Gastrocnemius medialis (tissue), 4 donors: Measurements from ENCODE around the gene JAM3. TPM values are rescaled to one million over a fixed set of nuclear protein-coding genes. Genes with fewer than 3 reads are reported as not detected.

Experiments used
- ATAC-seq, 2 donors: fragments of 150-250 bp; one replicate each; pipeline ENCODE4 v1.9.1; 2016
- DNase-seq, 2 donors: peaks; one replicate each; pipeline ENCODE4 v3.0.0-alpha.2; 2019
- H3K27ac ChIP-seq, 4 donors: fragments of 200-600 bp; sonication (generic); 1 replicate in 1 of 4; 2 replicates in 3 of 4; pipeline ENCODE4 v1.5.1; 2016 to 2018; ENCODE audit warnings: mild to moderate bottlenecking in 2 of 4, moderate library complexity in 1 of 4
- H3K27me3 ChIP-seq, 3 donors: fragments of 200-600 bp; sonication (generic) in 2 of 3; 1 replicate in 1 of 3; 2 replicates in 2 of 3; pipeline versions ENCODE4 v1.5.1 to v1.6.0; 2016 to 2019; ENCODE audit warnings: mild to moderate bottlenecking in 1 of 3, moderate library complexity in 1 of 3
- H3K36me3 ChIP-seq, 2 donors: fragments of 200-600 bp; sonication (generic) in 1 of 2; one replicate each; pipeline ENCODE4 v1.5.1; 2017 to 2018
- H3K4me1 ChIP-seq, 2 donors: fragments of 200-600 bp; sonication (generic) in 1 of 2; one replicate each; pipeline ENCODE4 v1.5.1; 2016 to 2017; ENCODE audit warnings: mild to moderate bottlenecking in 2 of 2
- H3K4me3 ChIP-seq, 4 donors: fragments of 200-600 bp; sonication (generic) in 3 of 4; 1 replicate in 1 of 4; 2 replicates in 3 of 4; pipeline ENCODE4 v1.5.1; 2016 to 2019; ENCODE audit warnings: mild to moderate bottlenecking in 2 of 4
- H3K9me3 ChIP-seq, 3 donors: fragments of 200-600 bp; sonication (generic) in 2 of 3; 1 replicate in 1 of 3; 2 replicates in 2 of 3; pipeline ENCODE4 v1.5.1; 2016 to 2019
- CTCF ChIP-seq, 5 experiments: fragments of 450-650 bp in 3 of 5; fragments of 200-600 bp in 2 of 5; sonication (generic) in 2 of 5; IDR thresholded peaks in 4 of 5; conservative IDR thresholded peaks in 1 of 5; 1 replicate in 4 of 5; 2 replicates in 1 of 5; pipeline ENCODE4 v1.5.1; 2016 to 2019; ENCODE audit warnings: antibody characterized with exemption in 5 of 5, mild to moderate bottlenecking in 3 of 5, moderate library complexity in 3 of 5
- POLR2A ChIP-seq, 2 donors: fragments of 450-650 bp; IDR thresholded peaks; one replicate each; pipeline ENCODE4 v1.6.1; 2017; ENCODE audit warnings: antibody characterized with exemption in 2 of 2, mild to moderate bottlenecking in 2 of 2, moderate library complexity in 2 of 2
- in situ Hi-C, 4 donors: fragments of 200-750 bp; cut with MboI; loops; one replicate each; pipeline versions ENCODE4 v1.15.0 to v1.8.0; 2017; ENCODE audit warnings: low sequenced_read_pairs in 4 of 4
- intact Hi-C: fragments of 100-400 bp; cut with DNase I; formaldehyde crosslinking; loops from one replicate; pipeline ENCODE4 v1.15.1; 2023; ENCODE audit warnings: low total_unique reads
- total RNA-seq, 4 donors: library from RNA; depleted of rRNA; stranded (reverse); fragments of >200 nt; gene quantifications; one replicate each; pipeline versions ENCODE4 v1.1.0 to v1.2.3, GENCODE V29; 2016

JAM3 gene
- total RNA-seq = 1 to 10 TPM; 3.5 to 9.7 (median 6.2) TPM

- peak; percentile 60 to 79 for DNase-seq
- H3K36me3 ChIP-seq = no peaks in the 10 kb centered on the region
- peak; percentile 73 to 84 for ATAC-seq
- peak within 1 kb of the TSS; percentile 57 to 78 (median 67) for H3K27ac ChIP-seq
- H3K4me1 ChIP-seq = peaks cover 0 to 9% of the 10 kb centered on the region in 2 donors
- peaks cover 19 to 24% (median 22%) of the 10 kb centered on the region in 3 donors for H3K27me3 ChIP-seq
- TF ChIP-seq CTCF (IDR thresholded peaks at IDR 0.05 in 4 of 5, conservative IDR thresholded peaks at IDR 0.05 in 1 of 5) (no peak), POLR2A (IDR thresholded peaks at IDR 0.05) (peak; percentile 46 to 73)
- no peaks in the 10 kb centered on the region for H3K9me3 ChIP-seq
- peak within 1 kb of the TSS; percentile 54 to 74 (median 64) for H3K4me3 ChIP-seq
- intact Hi-C loops (loop anchor here (2.0 kb wide), 1 partner anchor 56 kb away; no protein-coding TSS in a partner anchor), in situ Hi-C loops (no loop called here)
Observed at GRCh38 chr11:134068829-134069425, at the start of gene JAM3. JAM3 (plus strand) TSS chr11:134069072; CDS start chr11:134069084, 12 bp downstream.

- intact Hi-C loops (no loop called here), in situ Hi-C loops (no loop called here)
- Histone ChIP-seq H3K9me3 (no peaks in the 10 kb centered on the region), H3K27ac (no peak overlapping the region), H3K27me3 (peaks cover 3 to 9% (median 9%) of the 10 kb centered on the region in 3 donors), H3K36me3 (no peaks in the 10 kb centered on the region), H3K4me3 (no peak overlapping the region), H3K4me1 (no peaks in the 10 kb centered on the region)
- TF ChIP-seq POLR2A (IDR thresholded peaks at IDR 0.05) (no peak), CTCF (IDR thresholded peaks at IDR 0.05 in 4 of 5, conservative IDR thresholded peaks at IDR 0.05 in 1 of 5) (no peak)
- ATAC-seq (no peak), DNase-seq (no peak)
Observed at GRCh38 chr11:134019500-134019899, 49.4 kb upstream of the JAM3 start.

DNA sequence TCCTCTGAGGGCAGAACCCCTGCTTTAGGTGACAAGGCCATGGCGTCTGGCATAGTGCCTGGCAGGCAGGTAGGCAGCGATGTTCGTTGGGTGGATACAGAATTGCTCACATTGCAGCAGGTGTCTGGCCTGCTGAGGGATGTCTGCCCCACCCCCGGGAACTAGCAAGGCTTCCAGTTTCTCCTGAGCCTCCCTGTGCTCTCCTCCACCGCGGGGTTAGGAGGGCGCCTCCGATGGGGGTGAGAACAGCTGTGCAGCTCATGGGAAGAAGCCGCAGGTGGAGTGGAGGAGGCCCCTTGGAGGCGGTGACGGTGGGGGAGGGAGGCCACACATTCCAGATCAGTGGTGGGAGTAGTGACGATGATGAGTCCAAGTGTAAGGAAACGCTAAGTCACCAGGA is 48.3 kb upstream of the JAM3 start:
- intact Hi-C loops = no loop called here
- ATAC-seq (no peak), DNase-seq (no peak)
- no peak overlapping the region for H3K27ac ChIP-seq
- no peak overlapping the region for H3K4me3 ChIP-seq
- H3K9me3 ChIP-seq = no peaks in the 10 kb centered on the region
- peaks cover 3 to 9% (median 9%) of the 10 kb centered on the region in 3 donors for H3K27me3 ChIP-seq
- no peak for TF ChIP-seq CTCF (IDR thresholded peaks at IDR 0.05 in 4 of 5, conservative IDR thresholded peaks at IDR 0.05 in 1 of 5)
- no peak for TF ChIP-seq POLR2A (IDR thresholded peaks at IDR 0.05)
- in situ Hi-C loops = no loop called here
- no peaks in the 10 kb centered on the region for H3K36me3 ChIP-seq
- no peaks in the 10 kb centered on the region for H3K4me1 ChIP-seq

DNA sequence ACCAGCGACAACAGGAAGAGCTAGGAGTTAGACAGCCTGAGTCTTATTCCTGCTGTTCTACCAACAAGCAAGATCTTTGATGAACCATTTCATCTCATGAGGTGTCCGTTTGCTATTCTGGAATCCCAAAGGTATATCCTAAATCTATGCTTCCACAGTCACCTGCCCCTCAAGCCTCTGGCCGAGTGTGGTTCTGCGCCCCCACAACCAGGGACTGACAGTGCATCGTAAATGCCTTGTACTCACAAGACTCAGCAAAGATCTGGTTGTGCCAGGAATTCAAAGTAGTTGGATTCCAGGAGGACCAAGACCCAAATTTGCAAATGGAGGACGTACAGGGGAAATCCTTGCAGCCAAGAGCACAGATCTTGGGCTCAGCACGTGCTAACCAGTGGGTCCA is 47.5 kb upstream of the JAM3 start:
- Histone ChIP-seq H3K27ac (no peak overlapping the region), H3K27me3 (peaks cover 3 to 9% (median 9%) of the 10 kb centered on the region in 3 donors), H3K4me1 (no peaks in the 10 kb centered on the region), H3K36me3 (no peaks in the 10 kb centered on the region), H3K9me3 (no peaks in the 10 kb centered on the region), H3K4me3 (no peak overlapping the region)
- DNase-seq = no peak
- in situ Hi-C loops (no loop called here), intact Hi-C loops (no loop called here)
- no peak for TF ChIP-seq POLR2A (IDR thresholded peaks at IDR 0.05)
- TF ChIP-seq CTCF (IDR thresholded peaks at IDR 0.05 in 4 of 5, conservative IDR thresholded peaks at IDR 0.05 in 1 of 5) = no peak
- ATAC-seq = no peak
